Measurements from ENCODE around the gene RFC1. TPM values are rescaled to one million over a fixed set of nuclear protein-coding genes. Genes with fewer than 3 reads are reported as not detected.

The RFC1 gene
- total RNA-seq, 1 donor from 2014 or later = 43.4 TPM

Small RNA genes within 50 kb of the gene (small RNA-seq; reads per million reads assigned to genes)
- gene MIR5591 (ENCODE audit: low replicate concordance) (not detected), gene RNU6-32P (ENCODE audit: low replicate concordance) (not detected), gene RNU6-887P (ENCODE audit: low replicate concordance) (not detected)

Other genes starting within 250 kb of the RFC1 start
- 33.4 TPM for gene WDR19, start 183.8 kb downstream of the RFC1 start, total RNA-seq
- not detected for gene KLB, start 40.6 kb upstream of the RFC1 start, total RNA-seq
- gene RPL9, start 92.6 kb upstream of the RFC1 start, total RNA-seq = 3,031 TPM
- 20.1 TPM for gene LIAS, start 92.7 kb upstream of the RFC1 start, total RNA-seq
- 58.1 TPM for gene UGDH, start 161.1 kb upstream of the RFC1 start, total RNA-seq

All from tongue (tissue), 2 donors.